HG03064 (cell line): ENCODE data around the gene GPR137B.
A peak's percentile ranks its signal among the peaks of the same experiment; 100 is the strongest.

ENCODE experiments used
- ATAC-seq: cut with Tn5 transposase; IDR thresholded peaks from one replicate; pipeline ENCODE4 v1.9.1; 2021; ENCODE audit warnings: low read depth; ENCODE audit not compliant: unreplicated experiment

GPR137B gene

GRCh38 chr1:236142253-236143103 is at the start of gene GPR137B:
GPR137B (plus strand) TSS chr1:236142539; CDS start chr1:236142623, 84 bp downstream.
- ATAC-seq, result peak; percentile 60

- no peak for ATAC-seq
Observed at GRCh38 chr1:236092899-236093298, 49.4 kb upstream of the GPR137B start.

- no peak for ATAC-seq
Observed at GRCh38 chr1:236095705-236096520, 46.4 kb upstream of the GPR137B start.

GRCh38 chr1:236096660-236097482 is 45.5 kb upstream of the GPR137B start:
- ATAC-seq, result peak; percentile 84

GRCh38 chr1:236098267-236098666 is 44.1 kb upstream of the GPR137B start:
- ATAC-seq, result no peak

- no peak for ATAC-seq
Observed at GRCh38 chr1:236099355-236099974, 42.9 kb upstream of the GPR137B start.

GRCh38 chr1:236100799-236101198 is 41.5 kb upstream of the GPR137B start:
- no peak for ATAC-seq

- ATAC-seq, result no peak
Observed at GRCh38 chr1:236101233-236102200, 40.8 kb upstream of the GPR137B start.

GRCh38 chr1:236102611-236103010 is 39.7 kb upstream of the GPR137B start:
- ATAC-seq, result no peak

GRCh38 chr1:236103059-236103458 is 39.3 kb upstream of the GPR137B start:
- ATAC-seq, result no peak

GRCh38 chr1:236103646-236104218 is 38.6 kb upstream of the GPR137B start:
- ATAC-seq, result no peak

GRCh38 chr1:236107121-236107907 is 35.0 kb upstream of the GPR137B start:
- no peak for ATAC-seq

GRCh38 chr1:236108027-236108648 is 34.2 kb upstream of the GPR137B start:
- ATAC-seq, result no peak

GRCh38 chr1:236110137-236110536 is 32.2 kb upstream of the GPR137B start:
- ATAC-seq, result no peak

- no peak for ATAC-seq
Observed at GRCh38 chr1:236111527-236112331, 30.6 kb upstream of the GPR137B start.

GRCh38 chr1:236112332-236112627 is 30.1 kb upstream of the GPR137B start:
- ATAC-seq, result no peak
